Inflammatory macrophage treated with lipopolysaccharide for 4 hours (primary cell): Measurements from ENCODE around the gene AHNAK2.

Experiments
- DNase-seq: peaks from one replicate; pipeline ENCODE4 v3.0.0-alpha.2; 2020

AHNAK2 gene

GRCh38 chr14:104984056-104984894, 6.1 kb upstream of the AHNAK2 start:
- DNase-seq, result no peak

- DNase-seq, result no peak
Measured at GRCh38 chr14:104983231-104983721, 5.1 kb upstream of the AHNAK2 start.

DNA sequence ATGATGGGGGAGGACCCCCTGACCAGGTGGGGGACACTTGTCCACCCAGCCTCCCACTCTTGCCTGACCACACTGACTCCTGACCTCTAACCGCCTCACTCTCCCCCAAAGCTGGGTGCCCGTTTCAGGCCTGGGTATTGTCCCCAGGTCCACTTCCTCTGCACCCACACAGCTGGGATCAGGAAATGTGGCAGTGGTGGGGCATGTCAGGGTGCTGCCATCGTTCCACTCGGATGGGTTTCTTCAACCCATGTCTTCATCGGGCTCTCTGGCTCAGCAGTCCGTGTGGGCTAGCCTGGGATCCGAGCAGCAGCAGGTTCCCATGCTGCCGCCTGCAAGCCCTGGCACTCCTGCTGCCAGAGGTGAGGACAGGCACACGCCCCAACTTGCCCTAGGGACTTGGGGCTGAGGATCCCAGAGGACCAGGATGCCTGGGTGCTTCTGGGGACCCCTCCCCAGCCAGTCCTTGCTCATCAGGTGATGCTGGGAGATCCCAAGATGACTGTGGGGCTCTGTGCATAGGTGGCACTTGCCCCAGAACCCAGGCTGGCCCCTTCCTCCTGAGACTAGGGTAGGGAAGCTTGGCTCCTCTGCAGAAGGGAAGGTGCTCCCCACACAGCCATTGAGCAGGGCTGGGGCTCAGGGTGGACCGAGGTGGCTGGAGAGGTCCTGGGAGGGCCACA, 4.5 kb upstream of the AHNAK2 start:
- DNase-seq, result no peak

- DNase-seq, result no peak
Measured at GRCh38 chr14:104981699-104982541, 3.7 kb upstream of the AHNAK2 start.

DNA sequence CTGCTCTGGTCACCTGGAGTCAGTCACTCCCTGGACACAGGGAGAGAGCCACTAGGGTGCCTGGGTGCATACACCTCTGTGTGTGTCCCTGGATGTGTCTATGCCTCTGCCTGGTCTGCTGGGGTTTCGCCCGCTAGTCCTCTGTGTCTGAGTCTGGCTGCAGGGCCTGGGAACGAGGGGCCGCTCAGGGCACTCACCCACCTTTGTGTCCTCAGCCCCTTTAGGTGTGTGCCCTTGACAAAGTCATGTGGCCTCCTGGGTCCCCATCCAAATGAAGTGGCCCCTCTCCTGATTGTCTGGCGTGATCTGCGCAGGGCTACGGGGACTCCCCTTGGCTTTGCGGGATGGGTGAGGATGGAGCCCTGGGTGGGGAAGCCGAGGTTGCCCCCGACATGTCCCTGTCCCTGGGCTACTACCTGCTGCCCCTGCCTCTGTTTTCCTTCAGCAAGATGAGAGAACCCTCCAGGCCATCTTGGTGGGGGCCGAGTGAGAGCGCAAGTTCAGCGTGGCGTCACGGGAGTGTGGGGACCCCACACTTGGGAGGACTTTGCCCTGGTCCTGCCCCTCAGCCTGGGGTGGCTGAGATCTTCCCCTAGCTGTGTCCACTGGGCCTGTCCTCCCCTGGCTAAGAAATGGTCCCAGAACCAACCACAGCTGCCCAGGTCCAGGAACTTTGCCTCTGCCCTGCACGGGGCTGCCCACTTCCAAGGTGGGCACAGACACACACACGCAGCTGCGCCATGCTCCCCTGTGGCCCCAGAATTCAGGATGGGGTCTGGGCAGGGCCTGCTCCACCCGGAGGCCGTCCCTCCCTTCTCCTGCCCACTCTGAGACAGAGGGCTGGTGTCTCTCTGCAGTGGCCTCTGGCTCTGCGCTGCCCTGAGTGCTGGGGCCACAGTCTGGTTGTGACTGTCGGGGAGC, 2.7 kb upstream of the AHNAK2 start:
- DNase-seq, result no peak

DNA sequence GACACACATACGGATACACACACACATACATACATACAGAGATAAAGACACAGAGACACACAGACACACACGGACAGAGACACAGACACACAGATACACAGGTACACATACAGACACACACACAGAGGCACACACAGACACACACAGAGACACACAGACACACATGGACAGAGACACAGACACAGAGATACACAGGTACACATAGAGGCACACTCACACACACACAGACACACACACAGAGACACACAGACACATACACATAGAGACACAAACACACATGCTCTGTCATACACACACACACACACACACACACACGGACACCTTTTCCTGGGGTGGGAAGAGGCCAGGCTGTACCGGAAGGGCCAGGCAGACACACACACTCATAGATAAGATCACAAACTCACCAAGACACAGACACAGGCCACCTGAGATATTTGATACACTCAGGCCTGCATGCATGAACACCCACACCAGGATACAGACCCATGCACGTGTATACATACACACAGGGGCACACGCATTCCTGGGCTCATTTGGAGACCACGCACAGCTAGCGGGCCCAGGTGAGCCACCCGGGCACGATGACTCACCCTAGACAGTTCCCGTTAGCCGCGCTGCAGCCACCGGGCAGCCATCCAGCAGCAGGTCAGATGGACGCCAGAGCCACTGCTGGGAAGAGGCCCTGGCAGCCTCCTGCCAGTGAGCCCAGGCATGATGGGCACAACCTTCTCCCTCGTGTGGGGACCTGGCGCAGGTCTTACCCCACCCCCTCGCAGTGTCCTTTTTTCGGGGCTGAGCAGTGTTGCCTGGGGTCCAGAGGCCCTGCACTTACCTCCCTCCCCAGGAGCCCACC, 1.8 kb upstream of the AHNAK2 start:
- DNase-seq, result no peak

GRCh38 chr14:104978746-104979691, 845 bp upstream of the AHNAK2 start:
- no peak for DNase-seq

GRCh38 chr14:104977008-104977680, 1.0 kb downstream of the AHNAK2 start:
- no peak for DNase-seq

GRCh38 chr14:104976198-104977007, 1.8 kb downstream of the AHNAK2 start:
- peak; percentile 77 for DNase-seq

- DNase-seq, result no peak
Measured at GRCh38 chr14:104975481-104976197, 2.5 kb downstream of the AHNAK2 start.

- DNase-seq, result no peak
Measured at GRCh38 chr14:104974665-104975390, 3.3 kb downstream of the AHNAK2 start.

- DNase-seq, result no peak
Measured at GRCh38 chr14:104974146-104974541, 4.0 kb downstream of the AHNAK2 start.

GRCh38 chr14:104973385-104974145, 4.6 kb downstream of the AHNAK2 start:
- no peak for DNase-seq

GRCh38 chr14:104973135-104973384, 5.1 kb downstream of the AHNAK2 start:
- no peak for DNase-seq

GRCh38 chr14:104972301-104973134, 5.7 kb downstream of the AHNAK2 start:
- DNase-seq, result no peak
